DOHH2 (cell line): ENCODE data around the gene CLN6.

ENCODE experiments used
- H3F3A ChIP-seq: fragments of 200-600 bp; sonication (generic), shearing (Covaris generic); 2 replicates; pipeline ENCODE4 v1.6.0; 2016; ENCODE audit warnings: antibody characterized with exemption, mild to moderate bottlenecking; ENCODE audit not compliant: control insufficient read depth, insufficient read depth
- H3K27ac ChIP-seq: fragments of 200-600 bp; sonication (generic); 2 replicates; pipeline ENCODE4 v1.5.1; 2014; ENCODE audit warnings: low read depth, mild to moderate bottlenecking, low read length, moderate library complexity
- H3K27me3 ChIP-seq: fragments of 200-600 bp; sonication (generic); 2 replicates; pipeline ENCODE4 v1.6.1; 2014; ENCODE audit warnings: mild to moderate bottlenecking, low read length, mixed read lengths; ENCODE audit not compliant: control insufficient read depth
- H3K36me3 ChIP-seq: fragments of 200-600 bp; sonication (generic); 2 replicates; pipeline ENCODE4 v1.6.1; 2014; ENCODE audit warnings: mild to moderate bottlenecking, low read length, moderate library complexity, mixed read lengths; ENCODE audit not compliant: control insufficient read depth
- H3K4me1 ChIP-seq: fragments of 200-600 bp; sonication (generic); 2 replicates; pipeline ENCODE4 v1.6.1; 2014; ENCODE audit warnings: mild to moderate bottlenecking, low read length, mixed read lengths; ENCODE audit not compliant: control insufficient read depth
- H3K4me2 ChIP-seq: fragments of 200-600 bp; sonication (generic); 2 replicates; pipeline ENCODE4 v1.6.0; 2014; ENCODE audit warnings: mild to moderate bottlenecking, low read length, moderate library complexity
- H3K4me3 ChIP-seq: fragments of 200-600 bp; sonication (generic); 2 replicates; pipeline ENCODE4 v1.5.1; 2014; ENCODE audit warnings: mild to moderate bottlenecking, low read length, mixed read lengths
- H3K79me2 ChIP-seq: fragments of 200-600 bp; sonication (generic); 2 replicates; pipeline ENCODE4 v1.6.1; 2014; ENCODE audit warnings: mild to moderate bottlenecking, low read length, mixed read lengths; ENCODE audit not compliant: control insufficient read depth
- H3K9me2 ChIP-seq: fragments of 200-600 bp; sonication (generic); replicated peaks from 2 replicates; pipeline ENCODE4 v1.6.1; 2014; ENCODE audit warnings: mild to moderate bottlenecking, low read length, mixed read lengths; ENCODE audit not compliant: control insufficient read depth
- H3K9me3 ChIP-seq: fragments of 200-600 bp; sonication (generic); 2 replicates; pipeline ENCODE4 v1.6.1; 2014; ENCODE audit warnings: antibody characterized with exemption, low read length, mixed read lengths; ENCODE audit not compliant: control insufficient read depth, insufficient read depth
- H4K20me1 ChIP-seq: fragments of 200-600 bp; sonication (generic); 2 replicates; pipeline ENCODE4 v1.6.0; 2014; ENCODE audit warnings: low read depth, mild to moderate bottlenecking, antibody characterized with exemption, low read length, moderate library complexity; ENCODE audit not compliant: control insufficient read depth, insufficient read depth
- EZH2phosphoT487 ChIP-seq: fragments of 200-600 bp; sonication (generic); IDR thresholded peaks from 2 replicates; pipeline ENCODE4 v1.6.1; 2017; ENCODE audit warnings: borderline replicate concordance, mild to moderate bottlenecking, antibody characterized with exemption, low read length, moderate library complexity, mixed read lengths
- TF ChIP-seq, protein P1 (sequence below): fragments of 200-600 bp; sonication (generic); IDR thresholded peaks from one replicate; pipeline ENCODE4 v1.5.1; 2014; ENCODE audit warnings: antibody characterized with exemption, mild to moderate bottlenecking, low read depth, low read length; ENCODE audit not compliant: poor library complexity, severe bottlenecking

CLN6 gene

DNA sequence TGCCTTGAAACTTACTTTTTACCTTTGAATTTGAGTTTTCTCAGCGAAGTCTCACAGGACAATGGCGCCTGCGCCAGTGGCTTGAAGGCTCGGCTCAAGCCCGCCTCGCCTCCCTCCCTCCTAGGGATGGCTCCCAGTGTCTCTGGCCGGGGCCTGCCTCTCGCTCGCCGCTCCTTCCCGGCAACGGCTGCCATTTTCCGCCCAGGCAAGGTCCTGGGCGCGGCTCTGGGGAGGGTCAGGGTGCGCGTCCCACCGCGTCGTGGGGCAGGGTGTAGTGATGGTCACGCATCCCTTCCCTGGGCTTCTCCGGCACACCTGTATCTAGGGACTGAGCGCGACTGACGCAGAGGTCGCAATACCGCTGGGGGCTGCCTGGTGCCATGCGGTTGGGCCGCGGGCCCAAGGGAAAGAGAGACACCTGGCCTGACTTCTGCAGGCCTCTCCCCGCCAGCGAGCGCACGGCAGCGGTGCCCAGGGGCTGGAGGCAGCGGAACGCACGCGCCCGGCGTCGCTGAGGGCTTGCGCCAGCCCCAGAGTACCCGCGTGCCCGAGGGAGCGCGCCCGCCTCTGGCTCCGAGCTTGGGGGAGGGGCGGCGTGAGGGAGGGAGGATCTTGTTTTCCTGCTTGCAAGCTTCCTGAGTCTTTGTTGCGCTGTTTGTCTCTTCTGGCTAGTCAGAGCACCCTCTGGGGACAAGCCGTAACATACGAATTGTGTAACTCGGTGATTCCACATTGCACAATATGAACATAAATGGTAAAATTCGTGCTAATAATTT lies 27.3 kb upstream of the CLN6 start:
- no peak overlapping the region for H3K27ac ChIP-seq

DNA sequence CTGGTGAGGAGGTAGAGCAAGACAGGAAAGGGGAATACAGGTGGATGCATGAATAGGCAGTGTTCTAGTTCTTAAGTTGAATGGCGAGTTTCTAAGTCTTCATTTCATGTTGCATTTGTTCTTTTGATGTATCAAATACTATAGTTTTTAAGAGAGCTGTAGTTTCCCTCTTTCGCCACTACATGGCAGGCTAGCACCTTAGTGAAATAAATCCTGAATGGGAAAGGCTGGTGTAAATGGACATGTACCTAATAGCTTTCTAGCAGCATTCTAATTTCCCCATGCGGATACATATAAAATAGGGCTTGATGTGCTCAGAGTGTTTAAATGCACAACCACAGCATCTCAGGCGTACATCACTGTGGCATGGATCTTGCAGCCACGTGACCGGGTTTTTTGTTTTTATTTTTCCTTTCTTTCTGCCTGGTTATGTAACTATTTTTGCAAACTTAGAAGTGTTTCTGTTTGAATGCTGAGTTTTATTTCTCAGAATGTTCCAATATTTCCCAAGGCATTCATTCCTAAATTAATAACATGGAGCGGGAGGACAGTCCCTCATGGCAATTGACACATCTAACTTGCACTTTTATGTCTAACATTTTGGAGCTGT lies 23.5 kb upstream of the CLN6 start:
- Histone ChIP-seq H3K79me2 (no peaks in the 10 kb centered on the region), H3F3A (no peaks in the 10 kb centered on the region), H3K4me1 (peaks cover 13% of the 10 kb centered on the region), H3K9me3 (no peaks in the 10 kb centered on the region), H3K4me3 (no peak overlapping the region), H3K9me2 (no peaks in the 10 kb centered on the region), H3K36me3 (no peaks in the 10 kb centered on the region), H3K4me2 (no peak overlapping the region), H3K27me3 (peaks cover 21% of the 10 kb centered on the region), H4K20me1 (no peaks in the 10 kb centered on the region), H3K27ac (no peak overlapping the region)
- TF ChIP-seq, protein P1, sequence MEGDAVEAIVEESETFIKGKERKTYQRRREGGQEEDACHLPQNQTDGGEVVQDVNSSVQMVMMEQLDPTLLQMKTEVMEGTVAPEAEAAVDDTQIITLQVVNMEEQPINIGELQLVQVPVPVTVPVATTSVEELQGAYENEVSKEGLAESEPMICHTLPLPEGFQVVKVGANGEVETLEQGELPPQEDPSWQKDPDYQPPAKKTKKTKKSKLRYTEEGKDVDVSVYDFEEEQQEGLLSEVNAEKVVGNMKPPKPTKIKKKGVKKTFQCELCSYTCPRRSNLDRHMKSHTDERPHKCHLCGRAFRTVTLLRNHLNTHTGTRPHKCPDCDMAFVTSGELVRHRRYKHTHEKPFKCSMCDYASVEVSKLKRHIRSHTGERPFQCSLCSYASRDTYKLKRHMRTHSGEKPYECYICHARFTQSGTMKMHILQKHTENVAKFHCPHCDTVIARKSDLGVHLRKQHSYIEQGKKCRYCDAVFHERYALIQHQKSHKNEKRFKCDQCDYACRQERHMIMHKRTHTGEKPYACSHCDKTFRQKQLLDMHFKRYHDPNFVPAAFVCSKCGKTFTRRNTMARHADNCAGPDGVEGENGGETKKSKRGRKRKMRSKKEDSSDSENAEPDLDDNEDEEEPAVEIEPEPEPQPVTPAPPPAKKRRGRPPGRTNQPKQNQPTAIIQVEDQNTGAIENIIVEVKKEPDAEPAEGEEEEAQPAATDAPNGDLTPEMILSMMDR: peak; percentile 84
- TF ChIP-seq EZH2phosphoT487: no peak

More for the DNA sequence above, 27.3 kb upstream of the CLN6 start:
- H3K4me3 ChIP-seq: peak overlapping the region; percentile 54
- peaks cover 22% of the 10 kb centered on the region for H3K27me3 ChIP-seq
- no peaks in the 10 kb centered on the region for H4K20me1 ChIP-seq
- H3K36me3 ChIP-seq: no peaks in the 10 kb centered on the region
- no peak for TF ChIP-seq EZH2phosphoT487
- TF ChIP-seq, protein P1: no peak
- peaks cover 10% of the 10 kb centered on the region; the same call in 1 of the 2 replicates for H3K4me1 ChIP-seq
- peak overlapping the region; percentile 61 for H3K4me2 ChIP-seq
- no peaks in the 10 kb centered on the region for H3K79me2 ChIP-seq
- peaks cover 4% of the 10 kb centered on the region; the same call in 1 of the 2 replicates for H3F3A ChIP-seq
- no peaks in the 10 kb centered on the region for H3K9me2 ChIP-seq
- H3K9me3 ChIP-seq: no peaks in the 10 kb centered on the region

DNA sequence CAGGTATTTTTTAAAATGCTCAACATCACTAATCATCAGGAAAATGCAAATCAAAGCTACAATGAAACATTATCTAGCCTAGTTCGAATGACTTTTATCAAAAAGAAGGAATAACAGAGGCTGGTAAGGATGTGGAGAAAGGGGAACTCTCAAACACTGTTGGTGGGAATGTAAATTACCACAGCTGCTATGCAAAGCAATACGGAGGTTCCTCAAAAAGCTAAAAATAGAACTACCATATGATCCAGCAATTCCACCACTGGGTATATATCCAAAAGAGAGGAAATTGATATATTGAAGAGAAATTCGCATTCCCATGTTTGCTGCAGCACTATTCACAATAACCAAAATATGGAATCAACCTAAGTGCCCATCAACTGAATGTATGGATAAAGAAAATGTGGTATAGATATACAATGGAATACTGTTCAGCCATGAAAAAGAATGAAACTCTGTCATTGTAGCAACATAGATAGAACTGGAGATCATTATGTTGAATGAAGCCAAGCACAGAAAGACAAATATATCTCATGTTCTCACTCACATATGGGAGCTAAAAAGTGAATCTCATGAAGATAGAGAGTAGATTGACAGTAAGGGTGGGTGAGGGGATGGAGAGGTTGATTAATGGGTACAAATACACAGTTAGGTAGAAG lies 19.7 kb upstream of the CLN6 start:
- H3K4me2 ChIP-seq: no peak overlapping the region
- H3K27ac ChIP-seq: no peak overlapping the region
- H4K20me1 ChIP-seq: no peaks in the 10 kb centered on the region
- no peaks in the 10 kb centered on the region for H3F3A ChIP-seq
- H3K79me2 ChIP-seq: no peaks in the 10 kb centered on the region
- peaks cover 2% of the 10 kb centered on the region; the same call in 1 of the 2 replicates for H3K27me3 ChIP-seq
- no peak overlapping the region for H3K4me3 ChIP-seq
- no peaks in the 10 kb centered on the region for H3K36me3 ChIP-seq
- H3K9me3 ChIP-seq: no peaks in the 10 kb centered on the region
- H3K4me1 ChIP-seq: peaks cover 5% of the 10 kb centered on the region
- H3K9me2 ChIP-seq: no peaks in the 10 kb centered on the region
- TF ChIP-seq EZH2phosphoT487: no peak
- TF ChIP-seq, protein P1: no peak
